HG02571 (cell line): ENCODE measurements around the gene DCK.
A peak's percentile ranks its signal among the peaks of the same experiment; 100 is the strongest.
"Not testable (repeated sequence)": the region's sequence is repeated elsewhere in the genome, so short reads cannot be mapped to it uniquely, and the experiment has no call there.

Experiments
- ATAC-seq: cut with Tn5 transposase; IDR thresholded peaks from one replicate; pipeline ENCODE4 v1.9.1; 2021; ENCODE audit warnings: mild to moderate bottlenecking, moderate library complexity; ENCODE audit not compliant: unreplicated experiment

Gene DCK

DNA sequence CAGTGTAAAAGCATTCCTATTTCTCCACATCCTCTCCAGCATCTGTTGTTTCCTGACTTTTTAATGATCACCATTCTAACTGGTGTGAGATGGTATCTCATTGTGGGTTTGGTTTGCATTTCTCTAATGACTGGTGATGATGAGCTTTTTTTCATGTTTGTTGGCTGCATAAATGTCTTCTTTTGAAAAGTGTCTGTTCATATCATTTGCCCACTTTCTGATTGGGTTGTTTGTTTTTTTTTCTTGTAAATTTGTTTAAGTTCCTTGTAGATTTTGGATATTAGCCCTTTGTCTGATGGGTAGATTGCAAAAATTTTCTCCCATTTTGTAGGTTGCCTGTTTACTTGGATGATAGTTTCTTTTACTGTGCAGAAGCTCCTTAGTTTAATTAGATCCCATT lies 6.2 kb downstream of the DCK start:
- ATAC-seq = not testable (repeated sequence)

DNA sequence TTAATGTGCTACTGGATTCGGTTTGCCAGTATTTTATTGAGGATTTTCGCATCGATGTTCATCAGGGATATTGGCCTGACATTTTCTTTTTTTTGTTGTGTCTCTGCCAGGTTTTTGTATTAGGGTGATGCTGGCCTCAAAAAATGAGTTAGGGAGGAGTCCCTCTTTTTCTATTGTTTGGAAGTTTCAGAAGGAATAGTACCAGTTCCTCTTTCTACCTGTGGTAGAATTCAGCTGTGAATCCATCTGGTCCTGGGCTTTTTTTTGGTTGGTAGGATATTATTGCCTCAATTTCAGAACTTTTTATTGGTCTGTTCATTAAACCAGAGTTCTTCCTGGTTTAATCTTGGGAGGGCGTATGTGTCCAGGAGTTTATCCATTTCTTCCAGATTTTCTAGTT lies 7.9 kb downstream of the DCK start:
- ATAC-seq = not testable (repeated sequence)

DNA sequence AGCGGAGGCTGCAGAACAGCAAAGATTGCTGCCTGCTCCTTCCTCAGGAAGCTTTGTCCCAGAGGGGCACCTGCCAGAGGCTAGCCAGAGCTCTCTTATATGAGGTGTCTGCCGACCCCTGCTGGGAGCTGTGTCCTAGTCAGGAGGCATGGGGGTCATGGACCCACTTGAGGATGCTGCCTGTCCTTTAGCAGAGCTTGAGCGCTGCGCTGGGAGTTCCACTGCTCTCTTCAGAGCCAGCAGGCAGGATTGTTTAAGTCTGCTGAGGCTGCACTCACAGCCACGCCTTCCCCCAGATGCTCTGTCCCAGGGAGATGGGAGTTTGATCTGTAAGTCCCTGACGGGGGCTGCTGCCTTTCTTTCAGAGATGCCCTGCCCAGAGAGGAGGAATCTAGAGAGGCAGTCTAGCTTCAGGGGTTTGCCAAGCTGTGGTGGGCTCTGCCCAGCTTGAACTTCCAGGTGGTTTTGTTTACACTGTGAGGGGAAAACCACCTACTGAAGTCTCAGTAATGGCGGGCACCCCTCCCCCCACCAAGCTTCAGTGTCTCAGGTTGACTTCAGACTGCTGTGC lies 10.9 kb downstream of the DCK start:
- ATAC-seq = no peak

DNA sequence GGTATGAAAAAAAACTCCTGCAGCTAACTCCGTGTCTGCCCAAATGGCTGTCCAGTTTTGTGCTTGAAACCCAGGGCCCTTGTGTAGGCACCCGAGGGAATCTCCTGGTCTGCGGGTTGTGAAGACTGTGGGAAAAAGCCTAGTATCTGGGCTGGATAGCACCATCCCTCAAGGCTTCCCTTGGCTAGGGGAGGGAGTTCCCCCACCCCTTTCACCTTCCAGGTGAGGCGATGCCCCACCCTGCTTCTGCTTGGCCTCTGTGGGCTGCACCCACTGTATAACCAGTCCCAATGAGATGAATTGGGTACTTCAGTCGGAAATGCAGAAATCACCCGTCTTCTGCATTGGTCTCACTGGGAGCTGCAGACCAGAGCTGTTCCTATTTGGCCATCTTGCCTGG lies 11.6 kb downstream of the DCK start:
- ATAC-seq = not testable (repeated sequence)

DNA sequence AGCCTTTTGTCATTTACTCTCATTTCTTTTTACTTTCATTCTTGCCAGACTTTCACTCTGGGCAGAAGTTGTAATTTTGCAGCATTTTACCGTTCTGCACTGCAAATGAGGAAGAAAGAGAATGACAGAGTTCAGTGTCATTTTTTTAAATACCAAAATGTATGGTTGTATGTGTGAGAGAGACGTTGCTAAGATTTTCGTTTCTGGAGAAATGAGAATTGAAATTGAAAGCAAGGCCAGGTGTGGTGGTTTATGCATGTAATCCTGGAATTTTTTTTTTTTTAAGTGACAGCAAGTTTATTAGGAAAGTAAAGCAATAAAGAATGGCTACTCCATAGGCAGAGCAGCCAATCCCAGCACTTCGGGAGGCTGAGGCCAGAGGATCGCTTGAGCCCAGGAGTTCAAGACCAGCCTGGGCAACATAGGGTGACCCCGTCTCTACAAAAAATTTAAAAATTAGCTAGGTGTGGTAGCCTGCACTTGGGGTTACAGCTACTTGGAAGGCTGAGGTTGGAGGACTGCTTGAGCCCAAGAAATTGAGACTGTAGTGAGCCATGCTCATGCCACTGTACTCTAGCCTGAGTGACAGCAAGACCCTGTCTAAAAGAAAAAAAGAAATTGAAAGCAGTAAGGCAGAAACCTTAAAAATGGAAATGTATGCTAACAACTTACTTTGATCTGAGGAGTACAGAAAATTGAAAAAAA lies 12.9 kb downstream of the DCK start:
- ATAC-seq = peak; percentile 79

DNA sequence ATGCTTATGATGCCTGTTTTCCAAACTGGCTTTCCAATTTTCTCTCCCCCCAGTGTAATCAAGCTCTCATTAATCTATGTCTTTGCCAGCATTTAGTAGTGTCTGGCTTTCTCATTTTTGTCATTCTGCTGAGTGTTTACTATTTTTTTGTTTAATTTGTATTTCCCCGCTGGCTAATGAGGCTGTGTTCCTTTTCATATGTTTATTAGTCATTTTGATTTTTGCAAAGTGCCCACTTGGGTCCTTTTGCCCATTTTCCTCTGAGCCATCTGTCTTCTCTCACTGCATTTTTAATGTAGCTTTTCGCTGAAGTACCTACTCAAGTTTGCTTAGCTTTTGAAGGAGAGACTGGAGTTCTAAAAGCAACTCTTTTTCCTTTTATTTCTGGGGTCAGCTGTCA lies 14.7 kb downstream of the DCK start:
- ATAC-seq = no peak

DNA sequence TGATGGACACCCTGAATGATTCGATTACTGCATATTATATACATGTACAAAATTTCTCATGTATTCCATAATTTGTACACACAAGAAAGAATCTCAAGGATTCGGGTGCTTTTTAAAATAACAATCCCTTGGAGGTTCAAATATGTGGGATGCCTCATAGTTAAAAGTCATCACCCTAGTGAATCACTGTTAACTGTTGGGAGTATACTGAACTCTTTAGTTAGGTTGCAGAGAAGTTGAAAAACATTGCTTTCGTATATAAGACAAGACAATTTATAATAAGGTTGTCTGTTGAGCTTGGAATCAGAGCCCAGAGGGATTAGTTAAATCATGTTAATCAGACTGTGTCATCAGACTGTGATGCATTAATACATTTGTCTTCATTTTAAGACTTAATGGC lies 15.6 kb downstream of the DCK start:
- no peak for ATAC-seq

DNA sequence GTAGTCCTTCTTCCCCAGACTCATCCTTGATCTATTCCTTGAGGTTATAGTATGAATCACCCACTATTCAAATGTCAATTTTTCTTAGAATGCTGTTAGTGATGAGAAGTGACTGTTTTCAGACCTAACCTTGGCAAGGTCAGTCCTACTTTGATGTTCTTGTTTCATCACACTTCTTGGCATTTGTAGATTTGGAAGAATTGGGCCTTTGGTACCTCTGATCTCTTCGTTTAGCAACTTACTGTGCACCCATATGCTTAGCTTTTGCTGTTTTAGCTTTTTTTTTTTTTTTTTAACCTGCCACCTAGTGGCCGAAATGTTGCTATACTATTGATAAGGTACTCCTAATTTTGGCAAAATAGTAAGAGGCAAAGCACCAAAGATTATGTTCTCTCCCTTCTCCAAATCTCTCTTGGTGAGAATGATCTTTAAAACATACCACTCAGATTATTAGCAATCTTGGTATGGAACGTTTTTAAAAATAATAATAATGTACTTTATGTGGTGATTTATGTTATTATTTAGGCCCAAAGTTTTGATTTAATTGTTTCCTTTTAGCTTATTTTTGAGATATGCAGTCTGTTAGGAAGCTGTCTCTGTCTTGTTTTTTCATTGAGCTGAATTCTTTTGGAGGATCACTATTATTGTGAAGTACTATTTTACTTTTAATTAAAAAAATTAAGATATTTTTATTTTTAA lies 16.6 kb downstream of the DCK start:
- ATAC-seq = peak; percentile 46

DNA sequence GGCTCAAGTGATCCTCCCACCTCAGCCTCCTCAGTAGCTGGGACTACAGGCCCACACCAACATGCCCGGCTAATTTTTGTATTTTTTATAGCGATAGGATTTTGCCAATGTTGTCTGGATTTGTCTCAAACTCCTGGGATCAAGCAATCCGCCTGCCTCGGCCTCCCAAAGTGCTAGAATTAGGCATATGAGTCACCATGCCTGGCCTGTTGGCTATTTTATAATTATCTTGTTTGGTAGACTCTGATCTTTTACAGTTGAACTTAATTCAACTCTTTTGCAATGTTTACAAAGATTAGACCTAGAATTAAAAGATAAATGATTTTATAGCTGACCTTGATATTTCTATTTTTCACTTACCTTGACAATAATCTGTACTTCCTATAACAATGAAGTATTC lies 18.0 kb downstream of the DCK start:
- no peak for ATAC-seq

DNA sequence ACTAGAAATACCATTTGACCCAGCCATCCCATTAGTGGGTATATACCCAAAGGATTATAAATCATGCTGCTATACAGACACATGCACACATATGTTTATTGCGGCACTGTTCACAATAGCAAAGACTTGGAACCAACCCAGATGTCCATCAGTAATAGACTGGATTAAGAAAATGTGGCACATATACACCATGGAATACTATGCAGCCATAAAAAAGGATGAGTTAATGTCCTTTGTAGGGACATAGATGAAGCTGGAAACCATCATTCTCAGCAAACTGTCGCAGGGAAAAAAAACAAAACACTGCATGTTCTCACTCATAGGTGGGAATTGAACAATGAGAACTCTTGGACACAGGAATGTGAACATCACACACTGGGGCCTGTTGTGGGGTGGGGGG lies 23.9 kb downstream of the DCK start:
- ATAC-seq = not testable (repeated sequence)

DNA sequence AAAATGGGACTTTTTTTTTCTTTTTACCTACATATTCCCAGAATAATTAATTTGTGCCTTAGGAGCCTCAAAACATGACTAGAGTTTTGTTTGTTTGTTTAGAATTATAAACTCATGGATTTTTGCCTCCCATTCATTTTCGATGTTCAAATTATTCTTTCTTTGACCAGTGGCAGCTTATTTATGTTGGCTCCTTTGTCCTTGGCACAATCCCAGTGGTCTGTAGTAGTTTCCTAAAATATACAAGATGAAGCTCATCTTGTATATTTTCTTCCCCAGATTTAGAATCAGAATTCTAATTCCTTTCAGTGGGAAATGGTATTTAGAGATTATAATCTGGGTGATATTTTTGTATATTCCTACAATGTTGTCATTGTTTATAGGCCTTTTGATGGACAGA lies 27.2 kb downstream of the DCK start:
- ATAC-seq = no peak

DNA sequence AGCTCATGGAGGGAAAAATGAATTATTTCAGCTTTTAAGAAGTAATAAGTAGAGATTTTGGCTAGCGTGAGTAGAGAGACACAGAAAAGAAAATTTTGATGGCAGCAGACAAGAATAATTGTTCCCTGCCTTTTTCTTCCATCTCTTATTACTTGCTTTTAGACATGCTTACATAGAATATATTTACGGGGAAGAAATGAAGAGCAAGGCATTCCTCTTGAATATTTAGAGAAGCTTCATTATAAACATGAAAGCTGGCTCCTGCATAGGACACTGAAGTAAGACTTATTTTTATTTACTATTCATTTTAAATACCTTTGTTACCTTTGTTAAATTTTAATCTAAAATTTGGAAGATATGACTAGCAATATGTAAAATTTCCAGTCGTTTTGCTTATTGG lies 32.2 kb downstream of the DCK start:
- no peak for ATAC-seq

DNA sequence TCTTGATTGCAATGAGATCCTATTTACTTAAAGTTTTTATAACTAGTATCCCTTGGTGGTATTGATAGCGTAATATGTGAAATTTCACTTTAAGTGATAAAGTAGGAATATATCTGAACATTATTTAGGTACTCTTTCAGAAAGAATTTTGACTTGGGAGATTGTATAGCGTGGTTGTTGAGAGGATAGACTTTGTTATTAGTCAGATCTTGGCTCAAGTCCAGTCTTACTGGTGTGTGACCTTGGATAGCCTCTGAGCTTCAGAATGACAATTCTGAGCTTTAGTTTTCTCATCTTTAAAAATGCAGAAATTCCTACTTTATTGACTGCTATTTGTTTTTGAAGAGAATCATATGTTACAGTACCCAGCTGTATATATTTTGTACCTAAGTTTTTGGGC lies 32.6 kb downstream of the DCK start:
- no peak for ATAC-seq

DNA sequence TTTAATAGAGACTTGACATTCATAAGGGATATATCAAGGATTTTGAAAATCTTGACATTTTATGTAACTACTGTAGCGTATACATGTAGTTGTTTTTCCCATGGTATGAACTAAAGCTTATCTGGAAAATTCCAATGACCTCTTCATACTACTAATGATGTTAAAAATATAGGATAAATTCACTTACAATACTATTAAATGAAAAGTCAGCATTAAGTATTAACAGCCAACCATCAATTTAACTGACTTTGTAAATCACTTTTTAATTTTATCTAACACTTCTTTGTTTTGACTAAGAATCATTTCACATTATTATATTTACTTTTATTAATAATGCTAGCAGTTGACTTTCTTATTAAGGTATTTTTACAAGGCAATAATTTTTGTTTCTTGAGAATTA lies 34.2 kb downstream of the DCK start:
- ATAC-seq = no peak

DNA sequence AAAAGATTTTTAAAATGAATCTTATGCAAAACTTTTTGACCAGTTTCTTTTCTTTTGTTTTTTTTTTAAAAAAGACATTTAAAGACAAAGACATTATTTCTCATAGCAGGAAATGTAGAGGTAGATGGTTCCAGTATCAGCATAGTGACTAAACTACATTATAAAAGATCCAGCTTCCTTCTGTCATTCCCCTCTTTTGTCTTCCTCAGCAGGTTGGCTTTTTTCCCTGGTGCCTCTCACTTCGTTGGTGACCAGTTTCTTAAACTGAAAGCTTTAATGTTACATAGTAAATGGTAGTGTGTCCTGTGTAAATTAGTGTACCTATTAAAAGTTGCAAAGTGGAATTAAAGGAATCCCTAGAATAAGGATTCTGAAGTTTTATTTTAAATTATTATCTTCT lies 36.1 kb downstream of the DCK start:
- no peak for ATAC-seq

DNA sequence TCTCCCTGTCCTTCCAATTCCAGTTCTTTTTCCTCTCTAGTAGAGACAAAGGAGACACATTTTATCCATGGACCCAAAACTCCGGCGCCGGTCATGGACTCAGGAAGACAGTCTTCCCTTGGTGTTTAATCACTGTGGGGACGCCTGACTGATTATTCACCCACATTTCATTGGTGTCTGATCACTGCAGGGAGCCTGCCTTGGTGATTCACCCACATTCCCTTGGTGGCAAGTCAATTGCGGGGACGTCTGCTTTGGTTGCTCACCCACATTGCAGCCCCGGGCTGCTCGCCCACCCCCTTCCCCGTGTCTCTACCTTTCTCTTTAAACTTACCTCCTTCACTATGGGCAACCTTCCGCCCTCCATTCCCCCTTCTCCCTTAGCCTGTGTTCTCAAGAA lies 38.7 kb downstream of the DCK start:
- ATAC-seq = not testable (repeated sequence)

DNA sequence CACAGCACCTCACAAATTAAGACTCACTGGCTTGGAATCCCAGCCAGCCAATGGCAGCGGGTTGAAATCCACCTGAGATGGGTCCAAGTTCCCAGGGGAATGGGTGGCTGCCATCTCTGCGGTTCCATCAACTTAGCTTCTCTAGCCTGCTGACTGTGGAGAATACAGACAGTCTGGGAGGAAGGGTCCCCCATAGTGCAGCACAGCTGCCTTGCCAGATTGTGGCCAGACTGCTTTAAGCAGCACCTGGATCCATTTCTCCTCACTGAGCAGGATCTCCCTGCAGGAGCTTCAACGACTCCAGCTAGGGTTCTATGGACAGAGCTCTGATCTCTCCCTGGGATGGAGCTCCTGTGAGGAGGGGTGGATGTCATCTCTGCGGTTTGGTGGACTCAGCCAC lies 51.8 kb downstream of the DCK start:
- ATAC-seq = no peak

DNA sequence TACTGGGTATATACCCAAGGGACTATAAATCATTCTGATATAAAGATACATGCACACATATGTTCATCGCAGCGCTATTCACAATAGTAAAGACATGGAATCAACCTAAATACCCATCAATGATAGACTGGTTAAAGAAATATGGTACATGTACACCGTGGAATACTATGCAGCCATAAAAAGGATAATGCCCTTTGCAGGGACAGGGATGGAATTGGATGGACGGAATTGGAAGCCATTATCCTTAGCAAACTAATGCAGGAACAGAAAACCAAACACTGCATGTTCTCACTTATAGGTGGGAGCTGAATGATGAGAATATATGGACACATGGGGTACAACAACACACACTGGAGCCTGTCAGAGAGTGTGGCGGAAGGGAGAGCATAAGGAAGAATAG lies 55.9 kb downstream of the DCK start:
- ATAC-seq = no peak

DNA sequence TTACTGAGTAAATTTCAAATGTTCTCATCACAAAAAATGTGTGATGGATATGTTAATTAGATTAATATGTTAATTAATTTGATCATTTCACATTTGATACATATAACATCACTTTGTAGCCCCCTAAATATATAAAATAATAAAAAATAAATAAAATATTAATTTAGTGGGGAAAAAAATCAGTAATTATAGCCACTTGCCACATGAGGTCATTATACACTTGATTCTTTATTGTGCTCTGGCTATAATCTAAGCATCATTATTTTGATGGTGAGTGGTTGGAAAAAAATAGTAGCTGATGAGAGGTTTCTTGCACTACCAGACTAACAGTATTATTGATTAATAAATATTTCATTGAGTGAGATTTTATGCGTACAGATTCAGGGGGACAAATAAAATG lies 57.4 kb downstream of the DCK start:
- ATAC-seq = no peak

DNA sequence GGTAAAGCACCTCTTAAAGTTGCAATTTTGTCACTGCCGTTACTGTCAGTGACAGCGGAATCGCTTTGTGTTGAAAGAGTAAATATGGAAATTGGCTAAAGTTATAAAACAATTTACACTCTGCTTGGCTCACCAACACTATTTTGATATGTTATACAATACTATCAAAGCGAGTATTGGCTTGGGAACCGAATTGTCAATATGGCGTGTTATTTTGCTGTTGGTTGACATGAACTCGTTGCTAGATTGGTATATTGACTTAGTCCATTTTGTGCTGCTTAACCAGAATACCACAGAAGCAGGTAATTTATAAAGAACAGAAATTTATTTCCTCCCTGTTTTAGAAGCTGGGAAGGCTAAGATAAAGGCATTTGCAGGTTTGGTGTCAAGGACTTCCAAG lies 58.6 kb downstream of the DCK start:
- no peak for ATAC-seq

DNA sequence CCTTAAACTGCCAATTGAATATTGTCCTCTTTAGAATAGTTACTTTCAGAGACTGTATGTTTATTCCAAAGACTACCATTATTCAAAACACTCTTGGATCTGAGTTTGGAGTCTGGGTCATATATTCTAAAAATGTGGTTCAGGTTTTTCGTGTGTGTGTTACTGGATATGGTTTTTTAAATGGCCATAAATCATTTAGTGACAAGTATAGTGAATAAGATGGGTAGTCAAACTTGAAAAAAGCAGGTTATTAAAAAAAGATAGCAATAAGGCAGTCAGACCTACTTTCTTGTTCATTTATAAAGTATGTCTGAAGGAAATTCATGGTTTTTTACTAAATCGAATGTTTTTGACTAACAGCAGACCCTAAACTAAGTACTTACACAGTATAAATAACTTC lies 59.3 kb downstream of the DCK start:
- no peak for ATAC-seq

DNA sequence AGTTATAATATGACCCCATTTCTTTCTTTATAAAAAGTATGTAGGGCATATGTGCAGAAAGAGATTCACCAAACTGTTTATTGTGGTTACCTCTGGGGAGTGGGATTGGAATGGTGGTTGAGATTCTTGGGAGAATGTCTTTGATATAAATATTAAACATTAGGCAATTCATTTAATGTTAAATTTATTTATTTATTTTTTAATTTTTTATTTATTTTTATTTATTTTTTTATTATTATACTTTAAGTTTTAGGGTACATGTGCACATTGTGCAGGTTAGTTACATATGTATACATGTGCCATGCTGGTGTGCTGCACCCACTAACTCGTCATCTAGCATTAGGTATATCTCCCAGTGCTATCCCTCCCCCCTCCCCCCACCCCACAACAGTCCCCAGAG lies 60.2 kb downstream of the DCK start:
- not testable (repeated sequence) for ATAC-seq
